Stimulated activated CD8-positive, alpha-beta memory T cell treated with anti-CD3 and anti-CD28 coated beads, Interleukin-2, amount 100 ng/mL, for 1 hour (primary cell): Measurements from ENCODE around the gene ASTN2.
"Not testable (repeated sequence)": the region's sequence is repeated elsewhere in the genome, so short reads cannot be mapped to it uniquely, and the experiment has no call there.

Experiments
- DNase-seq, 2 donors: peaks; one replicate each; pipeline ENCODE4 v3.0.0-alpha.2; 2020; ENCODE audit warnings: low read depth in 2 of 2

Gene ASTN2

DNA sequence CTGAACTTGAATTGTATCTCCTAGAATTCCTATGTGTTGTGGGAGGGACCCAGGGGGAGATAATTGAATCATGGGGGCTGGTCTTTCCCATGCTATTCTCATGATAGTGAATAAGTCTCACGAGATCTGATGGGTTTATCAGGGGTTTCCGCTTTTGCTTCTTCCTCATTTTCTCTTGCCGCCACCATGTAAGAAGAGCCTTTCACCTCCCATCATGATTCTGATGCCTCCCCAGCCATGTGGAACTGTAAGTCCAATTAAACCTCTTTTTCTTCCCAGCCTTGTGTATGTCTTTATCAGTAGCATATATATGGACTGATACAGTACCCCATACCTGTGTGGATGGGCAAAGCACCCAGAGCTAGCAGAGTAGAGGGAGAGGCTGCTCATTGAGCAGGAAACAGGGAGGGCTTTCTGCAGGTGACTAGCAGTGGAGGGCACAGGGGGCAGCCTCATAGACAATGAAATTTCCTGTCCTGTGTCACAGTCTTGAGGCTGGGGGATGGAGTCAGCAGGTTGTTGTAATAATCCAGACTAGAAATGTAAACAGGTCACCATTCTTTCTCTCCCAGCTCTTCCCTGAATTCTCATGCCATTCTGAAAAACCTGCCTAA is 496.9 kb downstream of the ASTN2 start:
- DNase-seq: not testable (repeated sequence)

DNA sequence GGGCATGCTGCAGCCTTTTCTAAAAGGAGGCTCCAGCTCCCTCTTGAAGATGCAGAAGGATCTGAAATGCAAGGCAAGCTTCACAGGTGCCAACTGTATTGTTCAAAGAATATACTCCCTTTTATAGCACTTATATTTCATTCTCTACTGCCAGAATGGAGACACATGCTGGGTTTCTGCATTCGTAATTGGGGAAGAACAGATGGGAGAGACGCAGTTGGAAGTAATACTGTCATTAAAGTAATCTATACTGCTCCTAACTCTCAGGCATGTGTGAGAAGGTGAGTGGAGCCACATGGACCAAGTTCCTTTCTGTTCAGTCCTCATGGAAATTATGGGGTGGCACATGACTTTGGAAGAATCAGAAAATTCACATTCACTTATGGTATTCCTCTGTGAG is 501.3 kb downstream of the ASTN2 start:
- DNase-seq: no peak

GRCh38 chr9:116910201-116910600 is 504.7 kb downstream of the ASTN2 start:
- DNase-seq: no peak

GRCh38 chr9:116907989-116908388 is 506.9 kb downstream of the ASTN2 start:
- no peak for DNase-seq

- DNase-seq: no peak
These were observed 509.7 kb downstream of the ASTN2 start for GRCh38 chr9:116905171-116905588.

- no peak for DNase-seq
These were observed 510.7 kb downstream of the ASTN2 start for GRCh38 chr9:116904165-116904564.

- DNase-seq: no peak
These were observed 513.6 kb downstream of the ASTN2 start for GRCh38 chr9:116901260-116901659.

- DNase-seq: no peak
These were observed 514.3 kb downstream of the ASTN2 start for GRCh38 chr9:116900543-116900942.

- no peak for DNase-seq
These were observed 514.9 kb downstream of the ASTN2 start for GRCh38 chr9:116900007-116900367.

DNA sequence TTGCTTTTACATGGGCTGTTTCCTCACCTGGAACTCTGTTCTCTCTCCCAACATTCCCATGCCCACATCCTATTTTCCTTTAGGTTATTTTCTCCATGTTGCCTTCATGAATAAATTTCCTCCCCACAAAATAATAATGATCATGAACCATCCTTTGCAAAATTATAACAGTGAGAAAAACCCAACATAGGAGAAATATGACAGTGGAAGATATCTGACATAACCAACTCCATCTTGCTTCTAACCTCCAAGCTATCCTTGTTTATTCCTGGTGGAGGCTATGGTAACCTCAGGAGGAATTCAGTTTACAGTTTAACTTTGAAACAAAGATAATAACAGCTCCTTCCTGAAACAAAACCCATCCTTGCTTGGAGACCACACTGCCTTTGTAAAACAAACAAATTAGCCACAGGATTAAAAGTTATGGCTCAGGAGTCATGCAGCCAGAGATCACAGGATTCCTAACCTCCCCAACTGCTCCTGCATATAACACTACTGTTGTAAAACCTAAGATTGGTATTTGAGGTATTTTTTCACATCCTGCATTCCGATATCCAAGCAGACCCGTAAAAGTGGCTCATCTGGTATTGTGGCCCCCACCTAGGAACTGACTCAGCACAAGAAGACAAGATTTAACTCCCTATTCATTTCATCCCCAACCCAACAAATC is 515.4 kb downstream of the ASTN2 start:
- DNase-seq: no peak

- DNase-seq: not testable (repeated sequence)
These were observed 516.7 kb downstream of the ASTN2 start for GRCh38 chr9:116898131-116898530.

GRCh38 chr9:116897201-116897600 is 517.7 kb downstream of the ASTN2 start:
- no peak for DNase-seq

GRCh38 chr9:116895961-116896360 is 518.9 kb downstream of the ASTN2 start:
- no peak for DNase-seq

DNA sequence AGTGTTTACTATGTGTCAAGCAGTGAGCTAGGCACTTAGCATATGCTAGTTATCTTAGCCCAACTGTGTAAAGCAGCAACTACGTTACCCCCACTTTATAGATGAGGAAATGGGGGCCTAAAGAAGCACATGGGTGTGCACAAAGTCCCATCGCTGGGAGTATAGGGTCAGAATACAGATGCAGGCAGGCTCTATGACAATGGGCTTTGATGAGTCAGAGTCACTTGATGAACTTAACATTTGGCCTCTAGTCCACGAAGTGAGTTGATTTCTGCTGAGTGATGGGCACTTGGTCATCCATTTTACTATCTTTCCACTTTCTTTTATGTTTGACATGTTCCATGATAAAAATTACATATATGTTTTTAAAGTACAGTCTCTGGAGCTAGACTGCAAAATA is 523.4 kb downstream of the ASTN2 start:
- DNase-seq: no peak

DNA sequence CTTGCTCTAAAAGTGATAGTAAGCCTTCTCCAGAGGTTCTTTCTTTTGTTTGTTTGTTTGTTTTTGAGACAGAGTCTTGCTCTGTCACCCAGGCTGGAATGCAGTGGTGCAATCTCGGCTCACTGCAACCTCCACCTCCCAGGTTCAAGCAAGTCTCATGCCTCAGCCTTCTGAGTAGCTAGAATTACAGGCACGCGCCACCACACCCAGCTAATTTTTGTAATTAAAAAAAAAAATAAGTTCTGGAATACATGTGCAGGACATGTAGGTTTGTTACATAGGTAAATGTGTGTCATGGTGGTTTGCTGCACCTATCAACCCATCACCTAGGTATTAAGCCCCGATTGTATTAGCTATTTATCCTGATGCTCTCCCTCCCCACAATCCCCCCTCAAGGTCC is 526.4 kb downstream of the ASTN2 start:
- DNase-seq: not testable (repeated sequence)

- no peak for DNase-seq
These were observed 526.8 kb downstream of the ASTN2 start for GRCh38 chr9:116888066-116888465.

- no peak for DNase-seq
These were observed 531.2 kb downstream of the ASTN2 start for GRCh38 chr9:116883676-116884075.

DNA sequence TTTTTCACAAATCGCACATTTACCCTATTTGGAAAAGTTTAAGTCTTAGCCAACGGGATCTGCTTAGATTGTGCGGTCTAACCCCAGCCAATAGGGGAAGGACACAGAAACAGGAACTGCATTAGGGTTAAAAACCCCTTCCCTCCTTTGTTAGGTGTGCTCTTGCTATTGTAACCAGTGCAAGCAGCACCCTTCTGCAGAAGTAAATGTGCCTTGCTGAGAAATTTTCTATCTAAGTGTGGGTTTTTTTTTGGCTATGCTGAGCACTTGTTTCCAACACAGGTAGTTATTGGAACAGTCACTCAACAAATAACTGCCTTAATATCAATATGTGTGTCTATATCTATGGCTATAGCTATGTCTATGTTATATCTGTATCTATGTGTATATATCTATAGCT is 537.8 kb downstream of the ASTN2 start:
- no peak for DNase-seq

DNA sequence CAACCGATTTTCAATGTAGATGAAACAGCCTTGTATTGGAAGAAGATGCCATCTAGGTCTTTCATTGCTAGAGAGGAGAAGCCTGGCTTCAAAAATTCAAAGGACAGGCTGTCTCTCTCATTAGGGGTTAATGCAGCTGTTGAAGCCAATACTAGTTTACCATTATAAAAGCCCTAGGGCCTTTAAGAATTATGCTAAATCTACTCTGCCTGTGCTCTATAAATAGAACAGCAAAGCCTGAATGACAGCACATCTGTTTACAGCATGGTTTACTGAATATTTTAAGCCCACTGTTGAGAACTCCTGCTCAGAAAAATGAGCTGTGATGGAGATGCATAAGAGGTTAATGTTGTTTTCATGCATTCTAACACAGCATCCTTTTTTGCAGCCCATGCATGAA is 539.3 kb downstream of the ASTN2 start:
- no peak for DNase-seq

DNA sequence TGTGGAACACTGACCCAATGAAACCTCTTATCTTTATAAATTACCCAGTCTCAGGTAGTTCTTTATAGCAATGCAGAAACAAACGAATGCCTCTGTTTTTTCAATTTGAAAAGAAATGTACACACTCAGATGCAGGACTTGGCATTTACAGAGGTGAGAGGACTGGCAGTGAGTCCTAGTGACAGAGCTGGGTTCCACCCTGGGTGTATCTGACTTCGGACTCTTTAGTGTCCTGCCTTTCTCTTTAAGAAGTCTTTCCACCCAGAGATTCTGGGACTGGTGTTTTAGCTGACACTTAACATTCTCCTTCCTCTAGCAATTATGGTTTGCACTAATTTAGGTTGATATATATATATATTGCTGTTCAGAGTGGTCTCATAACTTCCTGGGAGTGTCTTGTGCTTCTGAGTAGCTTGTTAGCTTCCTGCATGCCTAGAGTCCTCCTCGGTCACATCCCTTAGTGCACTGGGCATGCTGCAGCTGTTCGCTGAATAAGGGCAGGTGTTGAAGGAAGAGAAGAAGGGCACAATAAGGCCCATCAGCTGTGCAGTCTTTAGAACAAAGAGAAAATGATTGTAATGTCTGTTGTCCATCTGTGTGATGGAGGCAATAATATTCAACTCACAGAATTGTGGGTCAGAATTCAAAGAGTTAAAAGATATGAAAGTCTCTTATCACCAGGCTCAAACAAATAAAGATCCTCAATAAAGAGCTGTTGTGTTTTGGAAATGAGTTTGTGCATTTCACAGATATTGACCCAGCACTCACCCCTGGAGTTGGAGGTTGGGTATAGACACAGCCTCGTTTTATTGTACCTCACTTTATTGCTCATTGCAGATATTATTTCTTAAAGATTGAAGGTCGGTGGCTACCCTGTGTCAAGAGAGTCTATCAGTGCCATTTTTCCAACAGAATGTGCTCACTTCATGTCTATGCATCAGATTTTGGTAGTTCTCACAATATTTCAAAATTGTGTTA is 540.6 kb downstream of the ASTN2 start:
- DNase-seq: no peak

DNA sequence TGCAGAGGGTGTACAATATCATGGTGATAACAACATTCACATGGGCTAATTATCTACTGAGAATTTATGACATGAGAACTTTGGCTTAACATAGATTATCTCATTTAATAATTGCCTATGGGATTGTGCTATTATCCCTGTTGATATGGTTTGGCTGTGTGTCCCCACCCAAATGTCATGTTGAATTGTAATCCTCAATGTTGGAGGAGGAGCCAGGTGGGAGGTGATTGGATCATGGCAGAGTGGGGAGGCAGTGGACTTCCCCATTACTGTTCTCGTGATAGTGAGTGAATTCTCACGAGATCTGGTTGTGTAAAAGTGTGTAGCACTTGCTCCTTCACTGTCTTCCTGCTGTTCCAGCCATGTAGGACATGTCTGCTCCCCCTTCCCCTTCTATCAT is 541.4 kb downstream of the ASTN2 start:
- no peak for DNase-seq

- no peak for DNase-seq
These were observed 544.3 kb downstream of the ASTN2 start for GRCh38 chr9:116870566-116870965.

DNA sequence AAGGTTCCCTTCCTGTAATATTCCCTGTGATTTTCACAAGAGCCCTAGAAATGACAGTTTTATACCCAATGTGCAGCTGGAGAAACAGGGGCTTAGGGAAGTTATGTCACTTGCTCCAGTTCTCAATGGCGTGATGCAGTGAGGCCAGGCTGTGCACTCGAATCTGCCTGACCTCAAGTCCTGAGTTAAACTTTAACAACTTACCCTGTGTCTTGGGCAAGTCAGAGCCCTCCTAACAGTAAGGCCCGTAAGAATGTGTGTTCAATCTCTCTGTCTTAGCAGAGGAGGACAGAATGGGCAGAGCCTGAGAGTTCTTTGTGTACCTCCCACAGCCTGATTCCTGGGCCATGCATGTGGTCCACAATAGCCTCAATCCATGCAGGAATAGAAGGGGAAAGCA is 546.7 kb downstream of the ASTN2 start:
- DNase-seq: no peak
